Stimulated activated naive CD4-positive, alpha-beta T cell (primary cell): ENCODE data around the gene LAMA2.

Experiments
- DNase-seq, 6 experiments: peaks; one replicate each; lab custom pipeline; 2025; lab: John Stamatoyannopoulos, UW

LAMA2 gene

DNA sequence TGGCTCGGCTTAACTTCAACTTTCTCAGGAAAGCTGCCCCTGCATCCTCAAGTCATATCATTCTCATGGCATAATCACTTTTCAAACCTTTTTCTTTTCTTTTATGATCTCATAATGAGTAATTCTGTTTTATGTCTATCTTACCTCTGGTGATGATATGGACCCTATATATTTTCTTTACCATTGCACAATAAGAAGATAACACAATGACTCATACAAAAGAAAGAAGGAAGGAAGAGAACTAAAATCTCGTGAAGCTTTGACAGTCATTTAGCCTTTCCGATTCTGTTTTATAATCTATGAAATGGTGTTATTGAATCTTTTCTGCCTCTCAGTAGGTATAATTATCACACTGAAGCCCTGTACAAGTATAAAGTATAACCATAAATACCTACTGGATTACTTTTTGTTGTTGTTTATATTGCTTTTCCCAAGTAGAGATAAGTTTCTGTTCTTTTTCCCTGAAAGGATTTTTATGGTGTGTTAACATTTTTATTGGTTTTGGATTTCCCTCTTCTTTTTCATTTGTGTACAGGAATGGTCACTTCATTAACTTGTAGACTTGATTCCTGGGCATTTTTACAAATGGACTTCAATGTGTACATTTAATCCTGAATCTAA lies 300.9 kb downstream of the LAMA2 start:
- DNase-seq, result no peak

DNA sequence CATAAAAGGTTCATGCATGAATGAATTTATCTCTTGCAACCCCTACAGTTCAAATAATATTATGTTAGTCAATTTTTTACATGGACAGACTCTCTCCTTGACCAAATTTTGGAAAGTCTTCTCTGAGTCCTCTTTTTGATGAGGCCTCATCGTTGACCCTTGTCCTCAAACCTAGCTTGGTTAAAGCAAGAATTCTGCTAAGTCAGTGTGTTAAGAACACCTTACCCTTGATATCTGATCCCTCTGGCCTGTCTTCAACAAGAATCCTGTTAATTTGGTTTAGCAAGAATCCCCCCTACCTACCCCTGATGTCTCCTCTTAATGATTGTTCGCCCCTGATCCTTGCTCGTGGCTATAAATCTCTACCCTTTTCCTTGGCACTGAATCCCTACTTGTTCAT lies 301.4 kb downstream of the LAMA2 start:
- no peak for DNase-seq

DNA sequence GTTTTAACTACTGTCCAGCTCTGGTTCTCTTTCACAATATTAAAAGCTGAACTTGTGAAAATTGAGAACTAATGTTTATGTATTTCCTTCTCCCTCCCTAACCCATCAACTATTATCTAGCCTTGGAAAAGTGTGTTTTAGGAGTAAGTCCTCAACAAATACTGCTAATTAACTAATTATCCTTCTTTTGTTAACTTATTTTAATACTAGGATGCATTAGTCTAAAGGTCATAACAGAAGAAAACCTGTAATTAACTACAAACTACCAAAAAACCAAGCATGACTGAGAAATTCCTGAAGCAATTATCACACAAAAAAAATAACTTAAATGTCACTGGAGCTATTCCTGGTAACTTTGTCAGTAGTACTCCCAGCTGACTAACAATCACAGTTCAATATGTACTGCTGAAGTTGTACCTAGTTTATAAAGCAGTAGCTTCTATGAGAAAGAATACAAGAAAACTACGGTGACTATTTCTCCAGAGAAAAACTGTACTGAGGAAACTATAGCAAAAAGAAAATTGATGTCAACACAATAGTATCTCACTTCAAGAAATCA lies 301.9 kb downstream of the LAMA2 start:
- no peak for DNase-seq

DNA sequence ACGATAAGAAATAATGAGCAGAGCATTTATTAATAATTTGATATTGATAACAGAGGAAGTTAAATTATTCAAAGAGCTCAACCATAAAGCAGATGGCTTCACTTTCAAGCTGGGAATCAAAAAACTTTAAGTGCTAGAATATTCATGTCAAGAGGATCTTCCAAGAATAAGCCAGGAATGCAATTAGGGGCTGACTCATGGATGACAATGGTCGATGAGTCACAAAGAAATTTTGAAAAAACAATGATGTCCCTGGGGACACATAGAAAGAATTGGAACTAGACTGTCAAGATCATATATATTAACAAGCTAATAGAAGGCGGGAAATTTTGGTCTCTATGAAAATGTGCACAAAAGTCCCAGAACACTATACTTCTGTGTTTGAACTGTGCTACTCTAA lies 304.1 kb downstream of the LAMA2 start:
- no peak for DNase-seq

DNA sequence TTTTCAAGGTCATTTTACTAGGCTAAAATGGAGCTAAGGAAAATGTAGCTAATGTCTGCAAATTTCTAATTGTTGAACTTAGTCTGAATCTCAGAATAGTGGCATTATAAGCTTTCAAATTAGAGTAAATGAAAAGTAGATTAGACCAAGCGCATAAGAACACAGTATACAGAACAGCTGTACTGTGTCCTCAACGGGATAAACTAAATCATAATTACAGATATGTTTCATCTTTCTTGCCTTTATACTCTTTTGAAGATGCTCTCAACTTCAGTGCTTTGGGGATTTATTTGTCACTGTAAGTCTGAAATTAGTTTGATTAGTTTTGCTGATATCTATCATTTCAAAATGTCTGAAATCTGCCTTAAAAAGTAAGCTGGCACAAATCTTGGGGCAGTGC lies 305.4 kb downstream of the LAMA2 start:
- no peak for DNase-seq

DNA sequence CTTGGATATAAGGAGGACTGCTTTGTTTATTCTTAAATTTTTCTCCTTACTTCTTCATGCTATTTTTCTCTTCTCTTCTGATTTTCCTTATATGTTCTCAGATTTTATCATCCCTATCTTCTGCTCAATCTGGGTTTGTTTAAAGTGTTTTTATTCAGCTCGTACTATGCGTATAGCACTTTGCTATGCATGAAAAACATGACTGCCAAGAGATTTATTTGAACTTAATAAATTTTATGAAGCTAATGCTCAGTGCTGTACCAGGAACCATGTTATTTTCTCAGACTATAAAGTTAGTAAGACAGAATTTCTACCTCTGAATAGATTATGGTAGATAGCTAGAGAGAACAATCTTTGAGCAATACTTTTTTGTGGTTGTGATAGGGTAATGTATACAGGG lies 305.9 kb downstream of the LAMA2 start:
- DNase-seq, result no peak

DNA sequence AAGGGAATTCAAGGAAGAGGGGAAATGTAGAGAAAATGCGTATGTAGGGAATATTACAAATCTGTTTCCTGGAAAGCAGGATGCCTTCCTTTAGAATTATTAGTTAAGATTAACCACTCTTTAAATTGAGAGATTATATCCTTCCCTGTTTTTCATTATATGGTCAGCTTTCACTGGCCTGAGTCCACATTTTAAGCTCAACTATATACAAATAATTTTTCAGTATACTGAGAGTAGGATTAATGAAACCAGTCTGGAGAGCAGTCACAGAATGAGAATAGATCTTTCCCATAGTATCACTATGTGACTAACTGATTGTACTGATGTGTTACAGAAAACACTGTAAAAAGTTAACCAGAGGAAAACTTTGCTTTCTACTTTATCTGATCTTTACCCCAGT lies 306.3 kb downstream of the LAMA2 start:
- DNase-seq, result no peak

DNA sequence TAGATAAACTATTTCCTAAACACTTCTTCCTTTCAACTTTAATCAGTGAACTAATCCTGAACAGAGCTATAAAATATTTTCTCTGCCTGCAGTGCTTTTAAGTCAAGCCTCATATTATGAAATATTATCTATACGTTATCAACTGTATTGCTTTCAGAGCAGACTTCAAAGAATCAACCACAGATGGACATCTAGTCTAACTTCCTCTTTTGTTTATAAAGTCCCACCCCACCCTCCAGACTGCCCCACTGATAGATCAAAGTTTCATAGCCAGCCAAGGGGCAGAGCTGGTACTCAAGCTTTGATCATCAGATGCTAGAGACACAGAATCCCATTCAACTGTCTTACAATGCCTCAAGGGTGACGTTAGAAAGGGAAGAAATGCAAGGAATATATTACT lies 308.3 kb downstream of the LAMA2 start:
- DNase-seq, result no peak

DNA sequence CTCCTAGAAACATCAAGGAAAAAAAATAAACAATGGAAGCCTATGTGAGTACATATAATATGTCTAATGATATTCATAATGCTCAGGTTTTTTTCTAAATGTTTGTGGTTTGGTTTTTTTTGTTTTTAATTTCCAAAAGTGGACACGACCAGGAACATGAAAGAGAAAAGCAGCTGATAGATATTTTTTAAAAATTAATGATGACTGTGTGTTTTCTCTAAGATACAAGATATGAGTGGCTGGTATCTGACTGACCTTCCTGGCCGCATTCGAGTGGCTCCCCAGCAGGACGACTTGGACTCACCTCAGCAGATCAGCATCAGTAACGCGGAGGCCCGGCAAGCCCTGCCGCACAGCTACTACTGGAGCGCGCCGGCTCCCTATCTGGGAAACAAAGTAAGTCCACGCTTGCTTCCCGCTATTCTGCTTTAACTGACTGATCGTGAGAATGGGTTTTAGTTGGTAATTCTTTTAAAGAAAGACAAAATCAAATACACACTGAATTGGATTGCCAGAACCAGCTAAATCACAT lies 309.6 kb downstream of the LAMA2 start:
- DNase-seq, result no peak

DNA sequence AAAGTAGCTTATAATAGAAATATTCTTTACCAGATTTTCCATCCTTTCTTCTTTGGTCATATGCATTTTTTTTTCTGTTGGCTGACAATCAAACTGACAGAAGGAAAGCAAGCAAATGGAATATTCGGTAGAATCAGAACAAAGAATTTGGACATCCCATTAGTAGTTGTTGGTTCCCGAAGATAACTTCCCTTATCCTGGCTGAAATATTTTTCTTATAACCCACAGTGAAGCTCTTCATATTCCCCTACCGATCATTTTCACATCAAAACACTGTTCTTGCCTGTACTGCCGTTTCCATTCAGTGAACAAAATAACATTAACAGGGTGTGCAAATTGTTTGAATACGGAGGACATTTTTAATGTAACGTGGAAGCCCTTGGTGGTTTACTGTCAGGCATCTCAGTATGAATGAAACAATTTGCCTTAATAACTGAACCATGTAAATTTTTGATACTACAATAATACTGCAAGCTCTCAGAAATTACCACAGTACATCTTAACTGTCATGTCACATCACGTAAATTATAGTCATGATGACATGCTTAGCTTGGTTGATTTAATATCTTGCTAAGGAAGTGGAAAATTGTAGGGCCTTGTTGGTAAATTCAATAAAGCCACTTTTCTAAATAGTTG lies 311.5 kb downstream of the LAMA2 start:
- DNase-seq, result no peak

DNA sequence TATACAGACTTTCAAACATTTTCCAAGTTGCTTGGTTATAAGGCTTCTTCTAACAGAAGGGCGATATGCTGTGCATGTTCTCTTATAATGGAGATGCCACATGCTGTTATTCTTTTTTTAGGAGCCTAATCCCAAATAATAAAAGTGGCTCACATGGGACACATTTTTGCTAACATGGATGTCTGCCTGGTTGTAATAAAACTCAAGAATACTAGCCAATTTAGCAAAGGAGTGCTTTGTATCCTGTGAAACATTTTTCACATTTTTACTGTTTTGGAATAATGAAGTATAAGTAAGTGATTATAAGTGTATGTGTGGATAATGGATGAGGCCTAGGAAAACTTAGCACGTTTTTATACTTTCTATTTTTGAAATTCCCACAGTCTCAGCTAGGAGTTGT lies 312.2 kb downstream of the LAMA2 start:
- DNase-seq, result no peak

DNA sequence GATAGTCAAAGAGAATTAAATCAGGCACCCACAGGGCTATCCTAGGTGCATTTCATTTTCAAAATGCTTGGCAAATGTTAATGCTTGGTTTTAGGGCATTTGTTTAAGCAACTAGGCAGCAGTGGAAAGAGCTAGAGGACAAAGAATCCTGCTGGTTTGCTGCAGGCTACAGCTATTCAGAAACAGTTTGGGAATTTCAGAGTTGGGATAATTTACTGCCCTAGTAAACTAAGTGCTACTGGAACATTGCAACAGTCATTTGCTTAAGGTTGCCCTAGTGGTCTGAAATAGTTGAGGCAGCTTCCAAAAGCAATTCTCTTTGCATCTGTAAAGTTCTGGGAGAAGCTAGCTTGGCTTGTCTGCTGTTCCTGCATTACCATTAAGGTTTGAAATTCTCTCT lies 312.7 kb downstream of the LAMA2 start:
- no peak for DNase-seq

DNA sequence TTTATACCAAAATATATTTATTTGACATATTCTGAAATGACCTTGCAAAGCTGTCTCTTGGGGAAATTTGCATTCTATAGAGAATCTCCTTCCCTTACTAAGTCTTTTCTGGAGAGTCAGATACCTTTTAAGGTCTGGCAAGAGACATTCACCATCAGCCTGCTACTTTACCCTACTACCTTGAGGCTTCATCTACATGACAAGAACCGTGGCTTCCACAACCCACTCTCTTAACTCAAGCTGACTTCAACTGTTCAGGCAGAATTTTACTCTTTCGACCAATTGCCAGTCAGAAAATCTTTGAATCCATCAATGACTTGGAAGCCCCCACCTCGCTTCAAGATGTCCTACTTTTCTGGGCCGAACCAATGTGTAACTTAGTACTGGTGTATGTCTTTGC lies 314.2 kb downstream of the LAMA2 start:
- no peak for DNase-seq

DNA sequence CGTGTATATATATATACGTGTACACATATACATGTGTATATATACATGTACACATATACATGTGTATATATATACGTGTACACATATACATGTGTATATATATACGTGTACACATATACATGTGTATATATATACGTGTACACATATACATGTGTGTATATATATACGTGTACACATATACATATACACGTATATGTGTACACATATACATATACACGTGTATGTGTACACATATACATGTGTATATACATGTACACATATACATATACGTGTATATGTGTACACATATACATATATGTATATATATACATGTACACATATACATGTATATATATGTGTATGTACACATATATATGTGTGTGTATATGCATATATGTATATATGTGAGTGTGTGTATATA lies 317.2 kb downstream of the LAMA2 start:
- no peak for DNase-seq

DNA sequence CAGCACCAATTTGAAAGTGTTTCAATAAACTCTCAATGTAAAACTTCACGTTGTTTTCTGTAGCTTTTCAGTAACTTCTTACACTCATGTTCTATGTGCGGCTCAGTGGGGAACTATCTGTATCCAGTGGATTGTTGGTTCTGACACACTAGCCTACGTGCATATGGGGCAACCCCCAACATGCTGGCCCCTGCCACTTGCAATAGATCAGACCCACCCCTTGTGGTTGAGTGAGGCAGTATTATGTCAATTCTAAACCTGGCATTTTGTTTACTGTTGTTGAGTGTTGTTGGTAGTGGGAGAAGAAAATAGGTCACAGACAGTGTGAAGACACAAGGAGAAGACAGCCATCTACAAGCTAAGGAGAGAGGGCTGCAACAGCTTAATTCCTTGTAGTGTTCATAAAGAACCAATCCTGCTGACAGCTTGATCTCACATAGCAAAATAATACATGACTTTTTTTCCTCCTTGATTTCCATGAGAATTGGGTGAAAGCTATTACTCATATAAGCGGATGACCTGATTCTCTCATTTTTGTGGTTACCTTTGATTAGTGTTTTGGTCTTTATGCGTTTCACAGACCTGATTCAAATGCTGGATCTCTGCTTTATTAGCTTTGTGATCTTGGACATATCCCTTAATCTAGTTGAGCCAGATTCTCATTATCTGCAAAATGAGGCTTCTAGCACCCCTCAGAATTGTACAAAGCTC lies 320.4 kb downstream of the LAMA2 start:
- no peak for DNase-seq

DNA sequence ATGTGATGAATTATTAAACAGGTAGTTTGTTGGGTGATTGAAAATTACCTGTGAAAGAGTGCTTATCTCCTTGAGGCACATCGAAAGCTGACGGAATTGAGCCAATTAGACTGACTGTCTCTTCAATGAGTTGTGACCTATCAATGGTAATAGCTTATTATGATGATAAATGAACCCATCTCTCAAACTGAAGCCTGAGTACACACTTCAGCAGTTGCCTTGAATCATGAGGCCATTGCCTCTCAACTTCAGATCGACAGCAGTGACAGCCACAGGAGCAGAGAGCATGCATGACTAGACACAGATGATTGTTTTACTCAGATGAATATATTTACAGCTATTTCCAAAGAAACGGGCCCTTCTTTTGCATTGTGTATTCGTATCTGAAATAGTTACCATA lies 323.9 kb downstream of the LAMA2 start:
- no peak for DNase-seq

DNA sequence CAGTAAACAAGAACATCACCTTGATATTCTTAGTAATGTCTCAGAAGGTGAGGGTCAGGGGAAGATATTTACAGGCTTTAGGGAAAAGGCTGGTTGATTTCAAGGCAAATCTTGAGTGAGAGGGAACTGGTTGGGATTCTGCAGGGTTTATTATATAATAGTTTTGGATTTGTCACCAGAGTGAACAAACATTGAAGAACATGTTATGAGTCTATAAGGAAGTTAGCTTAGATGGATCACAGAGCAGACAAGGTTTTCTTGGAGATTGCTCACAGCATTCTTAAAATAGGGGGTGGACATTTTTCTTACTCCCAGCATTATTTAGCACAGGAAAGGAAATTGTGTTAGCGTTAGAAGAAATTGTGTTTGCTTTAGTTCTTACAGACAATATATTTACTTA lies 324.9 kb downstream of the LAMA2 start:
- DNase-seq, result no peak

DNA sequence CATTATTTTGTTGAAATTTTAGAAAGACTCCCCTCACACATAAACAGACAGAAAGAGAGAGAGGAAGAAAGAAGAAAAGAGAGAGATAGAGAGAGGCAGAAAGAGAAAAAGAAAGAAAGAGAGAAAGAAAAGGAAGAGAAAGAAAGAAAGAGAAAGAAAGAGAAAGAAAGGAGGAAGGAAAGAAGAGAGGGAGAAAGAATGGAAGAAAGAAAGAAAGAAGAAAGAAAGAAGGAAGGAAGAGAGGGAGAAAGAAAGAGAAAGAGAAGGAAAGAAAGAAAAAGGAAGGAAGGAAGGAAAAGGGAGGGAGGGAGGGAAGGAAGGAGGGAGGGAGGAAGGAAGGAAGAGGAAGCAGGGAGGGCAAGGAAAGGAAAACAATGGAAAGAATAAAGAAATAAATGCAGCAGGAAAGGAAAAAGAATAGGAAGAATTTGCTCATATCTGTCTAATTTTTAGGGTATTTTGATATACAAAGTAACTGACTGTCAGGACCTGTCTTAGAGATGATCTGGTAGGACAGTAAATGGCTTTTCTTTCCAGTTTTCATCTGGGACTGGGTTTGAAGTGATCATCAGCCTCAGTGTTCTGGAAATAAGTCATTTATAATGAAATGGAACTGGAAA lies 325.6 kb downstream of the LAMA2 start:
- no peak for DNase-seq

DNA sequence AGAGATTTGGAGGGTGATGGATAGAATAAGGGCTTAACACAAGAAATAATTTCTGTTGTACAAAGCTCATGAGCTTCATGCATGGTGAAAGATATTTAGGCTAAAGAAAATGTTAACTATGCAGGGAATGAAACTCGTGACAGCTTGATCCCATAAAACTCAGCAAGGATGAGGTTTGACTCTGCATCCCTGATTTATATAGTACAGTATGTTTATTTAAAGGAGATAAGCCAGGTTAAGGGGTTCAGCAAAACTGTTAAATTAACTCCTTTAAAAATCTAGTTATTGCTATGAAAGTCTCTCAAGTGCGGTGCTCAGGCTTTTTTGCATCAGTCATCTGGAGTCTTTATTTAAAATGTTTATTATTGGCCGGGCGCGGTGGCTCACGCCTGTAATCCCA lies 326.4 kb downstream of the LAMA2 start:
- no peak for DNase-seq

DNA sequence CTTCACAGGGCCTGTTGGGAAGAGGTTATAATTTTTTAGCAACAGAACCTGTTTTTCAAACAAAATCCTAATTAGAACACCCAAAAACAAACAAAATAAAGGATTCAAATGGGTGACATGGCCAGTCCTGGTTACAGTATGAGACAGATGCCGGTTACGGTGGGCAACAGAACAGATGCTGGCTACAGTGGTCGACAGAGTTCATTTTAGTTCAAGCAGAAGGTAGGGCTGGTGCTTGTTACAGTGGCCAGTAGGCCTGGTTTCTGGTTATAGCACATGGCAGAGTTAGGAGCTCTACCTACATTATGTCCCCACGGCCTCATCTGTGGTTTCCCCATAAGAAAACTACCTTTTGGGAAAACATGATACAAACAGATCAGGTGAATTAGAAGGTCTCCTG lies 327.7 kb downstream of the LAMA2 start:
- no peak for DNase-seq

DNA sequence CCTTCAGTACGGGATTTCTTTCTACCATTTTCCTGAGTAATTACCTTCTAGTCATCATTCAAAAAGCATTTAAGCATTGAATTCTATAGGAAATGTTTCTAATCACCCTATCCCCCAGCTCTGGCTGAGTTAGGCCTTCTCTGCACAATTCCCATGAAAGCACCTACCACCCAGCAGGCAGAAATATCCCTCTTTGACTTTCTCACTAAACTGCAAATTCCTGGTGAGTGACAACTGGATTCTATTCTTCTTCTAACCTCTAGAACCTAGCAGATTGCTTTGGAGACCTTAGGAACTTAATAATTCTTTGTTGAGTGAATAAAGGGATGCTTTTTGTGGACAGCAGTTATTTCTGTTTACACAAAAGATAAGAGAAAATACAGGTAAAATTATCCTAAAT lies 328.7 kb downstream of the LAMA2 start:
- no peak for DNase-seq

DNA sequence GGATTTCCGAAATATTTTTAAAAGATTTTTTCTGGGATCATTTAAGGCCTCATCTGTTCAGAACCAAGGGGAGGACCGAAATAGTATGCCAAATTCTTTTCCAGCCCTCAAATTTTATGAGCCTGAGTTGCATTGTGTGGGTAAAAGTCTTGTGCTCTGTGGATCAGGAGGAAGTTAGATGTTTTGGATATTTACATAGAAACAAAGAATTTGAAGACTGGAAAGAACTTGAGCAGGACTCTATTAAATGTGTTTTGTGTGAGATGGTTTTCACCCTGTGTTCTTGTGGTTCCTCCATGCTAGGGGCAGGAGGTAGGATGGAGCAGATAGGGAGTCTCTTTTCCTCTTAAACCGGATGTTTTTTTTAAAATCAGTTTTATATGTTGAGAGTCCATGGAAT lies 329.1 kb downstream of the LAMA2 start:
- no peak for DNase-seq

DNA sequence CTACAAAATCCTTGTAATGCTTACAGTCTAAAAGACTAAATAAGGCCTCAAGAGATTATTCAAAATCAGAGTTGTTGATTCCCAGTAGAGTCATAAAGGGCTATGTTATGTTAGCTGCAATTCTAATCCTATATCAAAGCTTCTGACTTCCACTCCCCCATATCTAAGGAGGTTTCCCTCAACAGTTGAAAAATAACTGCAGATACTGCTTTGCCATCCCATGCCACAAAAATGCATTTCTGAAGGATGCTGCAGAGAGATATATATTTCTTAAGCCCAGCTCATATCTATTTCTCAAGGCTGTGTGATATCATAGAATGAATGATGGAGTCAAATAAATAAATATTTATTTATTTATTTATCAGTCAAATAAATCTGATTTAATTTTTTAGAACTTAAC lies 332.3 kb downstream of the LAMA2 start:
- DNase-seq, result no peak
